K562 (cell line): ENCODE results near the gene SGPP1. TPM values are rescaled to one million over a fixed set of nuclear protein-coding genes. Genes with fewer than 3 reads are reported as not detected.

ENCODE experiments used
- ATAC-seq: fragments of 200-7000 bp; cut with Tn5 transposase; 3 replicates; pipeline ENCODE4 v1.9.1; 2020; ENCODE audit warnings: moderate library complexity
- BruUV-seq: library from RNA; stranded (reverse); fragments of 400-500 nt; replicated peaks from 2 replicates; lab custom pipeline; 2021; lab: Mats Ljungman, UMichigan
- CTCF ChIA-PET: fragments of 300-600 bp; formaldehyde crosslinking; extraction: SDS; loops from one replicate; lab custom pipeline; 2021; ENCODE audit warnings: low intra/inter-chr PET ratio; lab: Yijun Ruan, JAX
- POLR2A ChIA-PET: fragments of 300-600, 350-650 bp; sonication (Branson Sonifier 250); formaldehyde crosslinking; extraction: SDS; loops from one replicate; lab custom pipeline; 2021; ENCODE audit warnings: antibody characterized with exemption, inconsistent platforms; lab: Yijun Ruan, JAX
- DNase-seq, 4 experiments: peaks; one replicate each; pipeline versions ENCODE4 v3.0.0 to v3.0.0-alpha.2; 2011 to 2018; ENCODE audit warnings: low spot score in 3 of 4, mixed read lengths in 3 of 4; ENCODE audit errors: extremely low read depth in 1 of 4
- FAIRE-seq: peaks from 2 replicates; lab custom pipeline; 2011; peaks lifted over from hg19 to GRCh38; lab: Jason Lieb, UNC
- H2AFZ ChIP-seq: 2 replicates; pipeline ENCODE4 v1.6.0; 2011; ENCODE audit warnings: low read depth, low read length, control low read depth, inconsistent platforms
- H3K27ac ChIP-seq: fragments of 200-600 bp; 3 replicates; pipeline ENCODE4 v1.8.0; 2011; ENCODE audit warnings: low read depth, mild to moderate bottlenecking, control low read depth, inconsistent platforms, low read length, moderate library complexity, mixed read lengths; ENCODE audit errors: extremely low read depth
- H3K27me3 ChIP-seq, 2 experiments: fragments of 300-600 bp in 1 of 2; 2 replicates in 1 of 2; 3 replicates in 1 of 2; pipeline versions ENCODE4 v1.6.0 to v1.8.0; 2011; ENCODE audit warnings: inconsistent platforms in 2 of 2, low read length in 2 of 2, mild to moderate bottlenecking in 1 of 2, mixed read lengths in 1 of 2, moderate library complexity in 1 of 2; ENCODE audit not compliant: control insufficient read depth in 2 of 2, insufficient read depth in 2 of 2
- H3K36me3 ChIP-seq: fragments of 300-600 bp; 3 replicates; pipeline ENCODE4 v1.8.0; 2011; ENCODE audit warnings: mild to moderate bottlenecking, low read length, inconsistent platforms; ENCODE audit not compliant: control insufficient read depth, insufficient read depth
- H3K4me1 ChIP-seq, 2 experiments: fragments of 200-600 bp in 1 of 2; replicated peaks in 1 of 2; 2 replicates in 1 of 2; 3 replicates in 1 of 2; pipeline versions ENCODE4 v1.5.1 to v1.8.0; 2011; ENCODE audit warnings: inconsistent platforms in 2 of 2, low read length in 2 of 2, mild to moderate bottlenecking in 1 of 2, mixed read lengths in 1 of 2, moderate library complexity in 1 of 2; ENCODE audit not compliant: control insufficient read depth in 2 of 2, insufficient read depth in 2 of 2
- H3K4me2 ChIP-seq: 2 replicates; pipeline ENCODE4 v1.6.1; 2011; ENCODE audit warnings: low read length, control low read depth, inconsistent platforms, mixed read lengths; ENCODE audit not compliant: insufficient read depth
- H3K4me3 ChIP-seq: fragments of 200-600 bp; sonication (generic), shearing (Covaris generic); 2 replicates; pipeline ENCODE4 v1.5.1; 2016; ENCODE audit warnings: control low read depth, inconsistent platforms
- H3K79me2 ChIP-seq: fragments of 200-600 bp; 3 replicates; pipeline ENCODE4 v1.8.0; 2011; ENCODE audit warnings: low read length, inconsistent platforms; ENCODE audit not compliant: control insufficient read depth, insufficient read depth
- H3K9ac ChIP-seq, 2 experiments: 2 replicates each; pipeline versions ENCODE4 v1.6.0 to v1.6.1; 2011; ENCODE audit warnings: low read depth in 2 of 2, low read length in 2 of 2, control low read depth in 1 of 2, inconsistent platforms in 1 of 2, mild to moderate bottlenecking in 1 of 2, mixed read lengths in 1 of 2; ENCODE audit not compliant: insufficient read depth in 1 of 2
- H3K9me1 ChIP-seq: one replicate; pipeline ENCODE4 v1.6.0; 2011; ENCODE audit warnings: inconsistent platforms, mild to moderate bottlenecking, low read length, moderate library complexity; ENCODE audit not compliant: control insufficient read depth, insufficient read depth
- H3K9me3 ChIP-seq: replicated peaks from 2 replicates; pipeline ENCODE4 v1.5.1; 2011; ENCODE audit warnings: low read depth, low read length, inconsistent platforms; ENCODE audit not compliant: control insufficient read depth, insufficient read depth
- H4K20me1 ChIP-seq: replicated peaks from 2 replicates; pipeline ENCODE4 v1.6.1; 2011; ENCODE audit warnings: low read length, inconsistent platforms, mixed read lengths; ENCODE audit not compliant: control insufficient read depth, insufficient read depth
- ETV5 ChIP-seq: sonication (generic); formaldehyde crosslinking; IDR thresholded peaks from 2 replicates; pipeline ENCODE4 v1.4.0; 2020; ENCODE audit warnings: low read depth, mild to moderate bottlenecking, missing genetic modification reagents
- EWSR1 ChIP-seq: fragments of 450-650 bp; IDR thresholded peaks from 2 replicates; pipeline ENCODE4 v1.6.1; 2018; ENCODE audit warnings: borderline replicate concordance, mild to moderate bottlenecking, low read depth, moderate library complexity; ENCODE audit not compliant: partially characterized antibody
- HES1 ChIP-seq: fragments of 450-650 bp; IDR thresholded peaks from 2 replicates; pipeline ENCODE4 v1.6.1; 2016; ENCODE audit warnings: low read depth, mild to moderate bottlenecking, moderate library complexity
- MXD1 ChIP-seq: fragments of 250-450 bp; sonication (Bioruptor Pico); IDR thresholded peaks from 2 replicates; pipeline ENCODE4 v1.8.0; 2021; ENCODE audit warnings: borderline replicate concordance, mild to moderate bottlenecking, moderate library complexity; ENCODE audit not compliant: poor library complexity, severe bottlenecking
- NR0B1 ChIP-seq: fragments of 450-650 bp; IDR thresholded peaks from one replicate; pipeline ENCODE4 v1.6.1; 2018; ENCODE audit warnings: mild to moderate bottlenecking, moderate library complexity; ENCODE audit not compliant: partially characterized antibody
- PHTF2 ChIP-seq: fragments of 250-450 bp; sonication (Bioruptor Pico); IDR thresholded peaks from 2 replicates; pipeline ENCODE4 v1.5.0; 2021; ENCODE audit warnings: mild to moderate bottlenecking
- RFX1 ChIP-seq: fragments of 450-650 bp; IDR thresholded peaks from 2 replicates; pipeline ENCODE4 v1.6.1; 2016; ENCODE audit warnings: mild to moderate bottlenecking, moderate library complexity
- RFX7 ChIP-seq: fragments of 250-450 bp; sonication (Bioruptor Pico); IDR thresholded peaks from 2 replicates; pipeline ENCODE4 v1.5.1; 2021; ENCODE audit warnings: mild to moderate bottlenecking
- SMAD2 ChIP-seq: fragments of 150-350 bp; IDR thresholded peaks from 2 replicates; pipeline ENCODE4 v1.6.1; 2014; ENCODE audit warnings: low read depth, mild to moderate bottlenecking, low read length
- SOX6 ChIP-seq: fragments of 450-650 bp; IDR thresholded peaks from 2 replicates; pipeline ENCODE4 v1.6.1; 2014; ENCODE audit warnings: mild to moderate bottlenecking
- SREBF1 ChIP-seq: fragments of 150-350 bp; IDR thresholded peaks from 2 replicates; pipeline ENCODE4 v1.6.1; 2014; ENCODE audit warnings: antibody characterized with exemption, low read depth, low read length, borderline replicate concordance
- STAT5A ChIP-seq: IDR thresholded peaks from 2 replicates; pipeline ENCODE4 v1.6.1; 2012; ENCODE audit warnings: low read length, inconsistent platforms, borderline replicate concordance
- ZNF23 ChIP-seq: fragments of 250-450 bp; sonication (Bioruptor Pico); IDR thresholded peaks from 2 replicates; pipeline ENCODE4 v1.4.0; 2020; ENCODE audit warnings: mild to moderate bottlenecking
- ZNF57 ChIP-seq: fragments of 450-650 bp; formaldehyde crosslinking; IDR thresholded peaks from 2 replicates; pipeline ENCODE4 v1.4.0; 2020; ENCODE audit warnings: mild to moderate bottlenecking, moderate library complexity
- ZNF717 ChIP-seq: fragments of 250-450 bp; sonication (Bioruptor Pico); IDR thresholded peaks from 2 replicates; pipeline ENCODE4 v1.5.0; 2021
- WGBS: fragments of 100-300 bp; shearing (Covaris generic); methylation state at CpG from one replicate; pipeline ENCODE4 v1.1.6; 2016; ENCODE audit warnings: low coverage, mixed read lengths; ENCODE audit not compliant: insufficient coverage; ENCODE audit errors: missing lambda C conversion rate; 5-methylcytosine and 5-hydroxymethylcytosine counted together
- in situ Hi-C: fragments of 300-500 bp; cut with MboI; formaldehyde crosslinking; loops from 4 replicates; pipeline ENCODE4 v1.15.0; 2018; ENCODE audit warnings: inconsistent platforms, mixed read lengths
- intact Hi-C: fragments of 100-400 bp; cut with micrococcal nuclease; formaldehyde crosslinking; loops from 2 replicates; pipeline ENCODE4 v1.14.2; 2022
- polyA plus RNA-seq, 8 experiments: library from polyadenylated mRNA; depleted of rRNA in 4 of 8; stranded (reverse) in 5 of 8; unstranded in 3 of 8; fragments of >200 nt; fragmentation: Nextera tagmentation in 2 of 8; fragmentation: Illumina TruSeq in 1 of 8; extraction: Ambion mirVana in 2 of 8; extraction: Trizol in 1 of 8; gene quantifications; 2 replicates each; pipeline versions ENCODE4 v1.2.1 to v1.2.3, GENCODE V29; 2011 to 2014; ENCODE audit warnings: inconsistent platforms in 1 of 8, missing spikeins in 1 of 8
- total RNA-seq, 7 experiments: library from RNA; depleted of rRNA in 6 of 7; stranded (reverse); fragments of >200 nt in 6 of 7; fragmentation: Illumina TruSeq in 2 of 7; extraction: Trizol in 2 of 7; gene quantifications; 2 replicates each; pipeline versions ENCODE4 v1.2.1 to v1.2.3, GENCODE V29; 2011 to 2021; ENCODE audit warnings: low replicate concordance in 1 of 7

Gene SGPP1
- total and polyA plus RNA-seq, 9 of the 15 experiments (the other 6 are each of a cell fraction or from before 2014, with no cell fraction given), result 2.2 to 7.3 (median 5.6) TPM

GRCh38 chr14:63707216-63707615, 20.6 kb downstream of the SGPP1 start:
- Histone ChIP-seq H4K20me1 (no peaks in the 10 kb centered on the region), H3K4me1 (peaks cover 0 to 1% of the 10 kb centered on the region in 2 experiments; a peak in 2 of 5 replicates), H3K27me3 (no peaks in the 10 kb centered on the region), H3K4me2 (no peak overlapping the region), H3K4me3 (no peak overlapping the region), H3K9ac (no peak overlapping the region), H2AFZ (no peak overlapping the region), H3K9me1 (no peaks in the 10 kb centered on the region), H3K36me3 (no peaks in the 10 kb centered on the region), H3K27ac (no peak overlapping the region), H3K9me3 (no peaks in the 10 kb centered on the region), H3K79me2 (no peaks in the 10 kb centered on the region; the same call in 2 of the 3 replicates)
- in situ Hi-C loops (no loop called here), intact Hi-C loops (no loop called here)
- ChIA-PET CTCF (no interaction called here), POLR2A (no interaction called here)
- DNase-seq (no peak), FAIRE-seq (no peak), ATAC-seq (no peak)
- TF ChIP-seq SREBF1 (no peak), SOX6 (no peak), ZNF23 (CRISPR knock-in tag) (no peak), SMAD2 (no peak), ZNF57 (no peak), MXD1 (CRISPR knock-in tag) (no peak), EWSR1 (no peak), HES1 (no peak), STAT5A (no peak), RFX7 (CRISPR knock-in tag) (no peak), NR0B1 (no peak), PHTF2 (no peak), RFX1 (no peak), ZNF717 (no peak), ETV5 (CRISPR knock-in tag) (no peak)
- no TSS peak for BruUV-seq
- WGBS, result 78% methylated on average over 4 of the region's 8 CpGs
